Stimulated activated CD8-positive, alpha-beta memory T cell treated with anti-CD3 and anti-CD28 coated beads, Interleukin-2, amount 100 ng/mL, for 1 hour (primary cell): Measurements from ENCODE around the gene FDXR.
"Not testable (repeated sequence)": the region's sequence is repeated elsewhere in the genome, so short reads cannot be mapped to it uniquely, and the experiment has no call there.

Experiments
- DNase-seq, 2 donors: peaks; one replicate each; pipeline ENCODE4 v3.0.0-alpha.2; 2020; ENCODE audit warnings: low read depth in 2 of 2

FDXR gene, protein sequence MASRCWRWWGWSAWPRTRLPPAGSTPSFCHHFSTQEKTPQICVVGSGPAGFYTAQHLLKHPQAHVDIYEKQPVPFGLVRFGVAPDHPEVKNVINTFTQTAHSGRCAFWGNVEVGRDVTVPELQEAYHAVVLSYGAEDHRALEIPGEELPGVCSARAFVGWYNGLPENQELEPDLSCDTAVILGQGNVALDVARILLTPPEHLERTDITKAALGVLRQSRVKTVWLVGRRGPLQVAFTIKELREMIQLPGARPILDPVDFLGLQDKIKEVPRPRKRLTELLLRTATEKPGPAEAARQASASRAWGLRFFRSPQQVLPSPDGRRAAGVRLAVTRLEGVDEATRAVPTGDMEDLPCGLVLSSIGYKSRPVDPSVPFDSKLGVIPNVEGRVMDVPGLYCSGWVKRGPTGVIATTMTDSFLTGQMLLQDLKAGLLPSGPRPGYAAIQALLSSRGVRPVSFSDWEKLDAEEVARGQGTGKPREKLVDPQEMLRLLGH

GRCh38 chr17:74872313-74873036 is at the start of gene FDXR:
TSS of gene FDXR (minus strand) at chr17:74872994. CDS start at chr17:74872944, 50 bp downstream.
- DNase-seq, result no peak

DNA sequence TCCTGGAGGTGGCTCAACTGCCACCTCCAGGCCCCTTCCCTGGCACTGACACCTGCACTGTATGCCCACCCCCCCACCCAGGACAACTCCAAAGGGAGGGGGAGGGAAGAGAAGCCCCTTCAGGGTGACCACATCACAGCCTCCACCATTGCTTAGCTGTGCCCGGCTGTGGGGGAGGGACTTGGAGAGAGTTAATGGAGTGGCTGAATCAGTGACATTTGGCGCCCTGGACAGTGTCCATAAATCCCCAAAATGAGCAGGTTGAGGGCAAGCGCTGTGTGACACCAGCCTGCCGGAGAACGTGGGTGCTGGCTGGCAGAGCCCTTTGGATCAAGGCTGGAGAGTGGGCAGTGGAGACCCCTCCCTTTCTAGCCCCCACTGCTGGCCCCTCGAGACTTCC is 49.4 kb upstream of the FDXR start:
- no peak for DNase-seq

DNA sequence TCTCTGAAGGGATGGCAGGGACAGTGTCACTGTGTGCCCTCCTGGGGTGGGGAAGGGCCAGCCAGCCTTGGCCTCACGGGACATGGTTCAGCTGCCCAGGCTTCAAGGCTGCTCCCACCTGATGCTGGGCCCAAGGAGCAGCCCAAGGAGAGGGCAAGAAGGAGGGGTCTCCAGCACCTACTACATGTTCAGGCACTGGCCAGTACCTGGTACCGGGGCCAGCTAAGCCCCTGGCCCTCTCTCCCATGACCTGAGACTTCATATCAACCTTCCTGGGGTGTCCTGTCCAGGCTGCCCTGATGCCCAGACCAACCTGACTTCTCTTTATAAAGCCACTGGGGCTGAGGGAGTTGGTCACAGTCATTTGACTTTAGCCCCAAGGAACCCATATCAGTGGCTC is 49.0 kb upstream of the FDXR start:
- DNase-seq, result no peak

GRCh38 chr17:74921026-74921681 is 48.4 kb upstream of the FDXR start:
- no peak for DNase-seq

DNA sequence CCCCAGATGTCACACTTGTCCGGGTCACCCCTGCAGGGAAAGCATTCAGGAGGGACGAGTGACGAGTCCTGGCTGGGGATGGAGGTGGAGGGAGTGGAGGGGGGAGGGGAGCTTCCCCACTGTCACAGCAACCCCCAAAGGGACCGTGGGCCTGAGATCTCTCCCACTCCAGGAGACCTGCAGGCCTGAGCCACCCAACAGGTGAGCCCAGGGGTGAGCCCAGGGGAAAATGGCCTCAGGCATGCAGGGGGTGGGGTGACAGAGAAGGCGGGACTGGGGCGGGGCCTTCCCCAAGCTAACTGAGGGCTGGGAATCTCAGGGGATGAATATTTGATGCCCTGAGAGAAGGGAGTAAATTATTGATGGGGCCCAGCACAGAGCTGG is 47.8 kb upstream of the FDXR start:
- DNase-seq, result no peak

DNA sequence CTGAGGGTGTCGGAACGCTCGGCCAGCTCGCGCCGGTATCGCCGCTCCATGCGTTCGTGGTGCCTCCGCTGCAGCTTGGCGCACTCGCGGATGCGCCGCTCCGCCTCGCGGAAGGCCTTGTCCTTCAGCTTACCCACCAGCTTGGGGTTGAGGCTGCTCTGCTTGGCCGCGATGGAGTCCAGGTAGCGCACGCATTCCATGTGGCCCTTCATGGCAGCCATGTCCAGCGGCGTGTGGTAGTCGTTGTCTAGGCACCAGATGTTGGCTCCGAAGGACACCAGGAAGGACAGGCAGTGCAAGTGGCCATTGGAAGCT is 47.5 kb upstream of the FDXR start:
- no peak for DNase-seq

DNA sequence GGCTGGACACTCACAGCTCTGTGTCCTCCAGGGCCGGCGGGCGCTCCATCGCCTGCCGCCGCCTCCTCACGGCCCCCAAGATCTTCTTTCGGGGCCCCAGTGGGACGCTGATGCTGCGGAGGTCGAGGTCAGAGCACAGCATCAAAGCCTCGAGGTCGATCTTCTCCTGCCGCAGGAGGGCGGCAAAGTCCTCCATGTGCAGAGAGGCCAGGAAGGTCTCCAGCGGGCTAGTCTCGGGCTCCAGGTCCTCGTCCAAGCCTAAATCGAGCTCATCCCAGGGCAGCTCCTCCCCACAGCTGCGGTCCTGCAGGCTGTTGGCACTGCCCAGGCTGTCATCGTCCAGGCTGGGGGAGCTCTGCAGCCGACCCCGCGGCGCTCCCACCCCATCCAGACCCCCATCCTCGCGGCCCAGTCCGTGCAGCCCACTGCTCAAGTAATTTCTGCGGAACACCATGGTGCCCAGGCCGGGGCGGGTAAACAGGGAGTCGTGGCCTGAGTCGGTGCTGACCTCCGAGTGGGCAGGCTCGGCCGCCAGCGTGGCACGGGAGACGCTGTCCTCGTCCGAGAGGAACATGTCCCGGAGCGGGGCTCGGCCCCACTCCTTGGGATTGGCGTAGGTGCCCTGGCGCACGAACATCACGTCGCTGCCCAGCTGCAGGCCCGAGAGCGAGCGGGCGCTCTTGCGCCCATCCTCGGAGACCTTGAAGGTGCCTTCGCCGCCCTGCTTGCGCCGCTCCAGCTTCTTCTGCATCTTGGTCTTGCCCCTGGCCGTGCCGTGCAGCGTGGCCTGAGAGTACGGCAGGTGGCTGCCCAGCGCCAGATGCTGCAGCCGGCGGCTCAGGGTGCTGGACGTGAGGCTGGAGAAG is 46.9 kb upstream of the FDXR start:
- DNase-seq, result no peak

GRCh38 chr17:74918906-74919305 is 46.1 kb upstream of the FDXR start:
- DNase-seq, result no peak

GRCh38 chr17:74917430-74917829 is 44.6 kb upstream of the FDXR start:
- DNase-seq, result no peak

DNA sequence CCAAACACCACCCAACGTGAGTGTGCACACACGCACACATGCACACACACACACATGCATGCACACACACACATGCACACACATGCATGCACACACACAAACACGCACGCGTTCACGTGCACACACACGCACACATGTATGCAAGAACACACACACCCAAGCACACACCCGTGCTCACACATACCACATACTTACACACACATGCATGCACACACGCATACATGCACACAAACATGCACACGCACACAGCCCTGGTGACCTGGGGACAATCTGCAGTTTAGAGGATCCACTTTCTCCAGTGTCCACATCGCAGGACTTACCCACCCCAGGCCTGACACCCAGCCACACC is 44.0 kb upstream of the FDXR start:
- no peak for DNase-seq

DNA sequence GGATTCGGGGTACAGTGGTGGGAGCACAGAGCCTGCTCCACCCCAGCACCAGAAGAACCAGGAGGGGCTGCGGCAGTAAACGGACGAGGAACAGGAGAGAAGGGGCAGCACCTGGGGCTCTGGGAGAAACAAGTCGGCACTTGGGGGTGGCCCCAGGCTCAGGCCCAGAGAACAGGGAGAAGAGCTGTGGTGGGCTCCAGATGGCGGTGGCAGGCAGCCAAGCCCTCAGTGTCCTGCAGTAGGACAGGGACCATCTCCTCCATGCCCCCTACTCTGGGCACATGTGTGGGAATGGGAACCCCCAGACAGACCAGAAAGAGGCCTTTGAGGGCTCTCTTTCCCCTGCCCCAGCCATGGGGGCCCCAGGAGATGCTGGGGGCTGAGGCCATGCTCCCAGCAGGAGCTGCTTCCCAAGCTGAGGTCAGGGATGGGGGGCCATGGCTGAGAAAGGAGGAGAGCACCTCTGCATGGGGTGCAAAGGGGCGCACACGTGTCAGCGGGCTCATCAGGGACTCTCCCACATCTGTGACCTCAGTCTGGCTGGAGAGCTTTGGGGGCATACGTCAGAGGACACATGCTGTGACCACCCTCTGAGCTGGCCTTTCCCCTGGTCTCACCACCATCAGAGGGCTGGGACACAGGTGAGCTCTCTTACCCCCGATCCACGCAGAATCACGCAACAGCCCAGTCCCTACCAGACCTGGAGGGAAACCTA is 43.5 kb upstream of the FDXR start:
- DNase-seq, result no peak

GRCh38 chr17:74911423-74911822 is 38.6 kb upstream of the FDXR start:
- DNase-seq, result not testable (repeated sequence)

DNA sequence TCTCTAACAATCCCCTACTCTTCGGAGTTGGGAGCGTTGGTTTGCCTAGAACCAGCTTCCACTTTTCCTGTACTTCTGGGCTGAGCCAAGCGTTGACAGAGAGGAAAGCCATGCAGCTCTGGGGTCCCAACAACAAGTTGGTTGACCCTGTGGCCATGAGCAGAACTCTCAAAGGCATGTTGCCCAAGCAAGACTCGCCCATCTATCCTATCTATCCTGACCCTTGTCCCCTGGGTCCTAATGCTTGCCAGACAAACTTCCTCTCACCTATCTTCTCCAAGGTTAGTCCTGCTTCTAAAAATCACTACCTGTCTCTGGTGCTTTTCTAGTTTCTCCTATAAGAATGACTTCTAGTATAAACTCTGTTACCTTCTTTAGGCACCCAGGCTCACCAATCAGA is 36.3 kb upstream of the FDXR start:
- not testable (repeated sequence) for DNase-seq

DNA sequence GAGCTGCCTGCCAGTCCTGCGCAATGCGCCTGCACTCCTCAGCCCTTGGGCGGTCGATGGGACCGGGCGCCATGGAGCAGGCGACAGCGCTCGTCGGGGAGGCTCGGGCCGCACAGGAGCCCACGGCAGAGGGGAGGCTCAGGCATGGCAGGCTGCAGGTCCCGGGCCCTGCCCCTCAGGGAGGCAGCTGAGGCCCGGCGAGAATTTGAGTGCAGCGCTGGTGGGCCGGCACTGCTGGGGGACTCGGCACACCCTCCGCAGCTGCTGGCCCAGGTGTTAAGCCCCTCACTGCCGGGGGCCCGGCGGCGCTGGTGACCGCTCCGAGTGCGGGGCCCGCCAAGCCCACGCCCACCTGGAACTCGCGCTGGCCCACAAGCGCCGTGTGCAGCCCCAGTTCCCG is 34.2 kb upstream of the FDXR start:
- DNase-seq, result no peak

- DNase-seq, result not testable (repeated sequence)
These were observed 33.5 kb upstream of the FDXR start for GRCh38 chr17:74906214-74906793.

DNA sequence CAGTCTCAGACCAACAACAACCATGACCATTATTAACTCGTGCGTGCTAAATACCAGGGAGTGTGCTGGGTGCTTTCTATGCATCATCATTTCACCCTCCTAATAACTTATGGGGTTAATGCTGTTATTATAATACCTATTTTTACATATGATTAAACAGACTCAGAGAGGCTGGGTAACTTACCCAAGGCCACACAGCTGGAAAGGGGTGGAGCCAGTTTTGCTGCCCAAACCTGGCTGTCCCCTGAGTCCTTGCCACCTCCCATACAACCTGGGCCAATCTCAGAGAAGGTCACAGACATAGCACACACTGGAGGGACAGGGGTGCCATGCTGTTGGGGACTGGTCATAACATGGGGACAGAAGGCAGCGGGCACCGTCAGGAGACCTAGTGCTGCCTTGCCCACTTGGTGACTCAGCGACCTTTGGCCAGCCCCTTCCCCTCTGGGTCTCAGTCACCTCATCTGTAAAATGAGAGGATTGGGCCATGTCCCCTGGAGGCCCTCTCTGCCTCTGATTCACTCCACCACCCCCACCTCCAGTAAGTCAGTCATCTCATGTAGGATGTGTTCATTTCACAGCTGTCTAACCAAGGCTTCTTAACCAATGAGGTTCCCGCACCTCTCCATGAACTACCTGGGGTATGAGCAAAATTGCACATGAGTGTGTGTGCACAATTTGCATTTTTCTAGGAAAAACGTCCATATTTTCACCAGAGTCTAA is 32.1 kb upstream of the FDXR start:
- no peak for DNase-seq

GRCh38 chr17:74903671-74904070 is 30.9 kb upstream of the FDXR start:
- no peak for DNase-seq

DNA sequence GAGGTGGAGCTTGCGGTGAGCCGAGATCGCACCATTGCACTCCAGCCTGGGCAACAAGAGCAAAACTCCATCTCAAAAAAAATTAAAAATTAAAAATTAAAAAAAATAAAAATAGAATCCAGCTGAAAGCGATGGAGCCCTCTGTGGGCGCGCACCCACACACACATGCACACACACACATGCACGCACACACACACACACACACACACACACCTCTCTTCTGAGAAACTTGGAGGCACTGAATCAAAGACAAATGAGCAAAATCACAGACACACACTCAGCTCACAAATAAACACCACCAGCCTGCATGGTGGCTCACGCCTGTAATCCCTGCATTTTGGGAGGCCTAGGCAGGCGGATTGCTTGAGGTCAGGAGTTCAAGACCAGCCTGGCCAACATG is 30.2 kb upstream of the FDXR start:
- DNase-seq, result no peak

DNA sequence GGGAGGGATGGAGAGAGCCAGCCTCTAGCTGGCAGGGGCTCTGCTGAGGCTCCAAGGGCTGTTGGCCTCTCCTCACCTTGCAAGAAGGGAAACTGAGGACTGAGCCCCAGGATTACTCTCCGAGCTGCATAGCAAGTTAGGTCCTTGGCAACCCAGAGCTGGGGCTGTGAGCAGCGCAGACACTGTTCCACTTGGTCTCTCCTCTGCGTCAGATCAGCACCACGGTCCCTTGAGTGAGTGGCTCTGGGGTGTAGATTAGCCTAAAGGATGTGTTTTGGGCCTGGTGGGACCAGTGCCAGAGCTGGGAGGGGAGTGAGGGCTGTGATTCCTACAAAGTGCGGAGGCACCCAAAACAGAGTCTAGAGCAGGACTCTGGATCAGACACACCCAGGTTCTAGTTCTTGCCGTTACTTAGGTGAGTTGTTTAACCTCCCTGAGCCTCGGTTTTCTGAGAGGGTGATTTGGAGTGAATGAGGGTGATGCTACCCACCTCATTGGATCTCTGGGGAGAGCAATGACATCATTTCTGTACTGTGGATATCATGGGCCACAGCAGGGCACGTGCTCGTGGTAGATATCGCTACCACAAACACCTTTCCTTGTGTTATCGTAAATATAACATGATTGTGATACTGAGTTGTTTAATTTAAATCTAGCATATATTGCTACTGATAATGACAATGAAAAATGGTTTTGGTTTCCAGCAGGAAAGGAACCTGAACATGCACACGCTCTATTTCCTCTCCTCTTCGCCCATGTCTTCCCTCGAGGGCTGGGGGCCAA is 28.8 kb upstream of the FDXR start:
- no peak for DNase-seq
